Panc1 (cell line): ENCODE results near the gene BCAS3. TPM values are rescaled to one million over a fixed set of nuclear protein-coding genes. Genes with fewer than 3 reads are reported as not detected.

Experiments
- ATAC-seq: fragments of 200-7000 bp; cut with Tn5 transposase; 2 replicates; pipeline ENCODE4 v1.9.1; 2020; ENCODE audit warnings: mild to moderate bottlenecking, moderate library complexity
- BruUV-seq: library from RNA; stranded (reverse); fragments of 400-500 nt; replicated peaks from 2 replicates; lab custom pipeline; 2021; lab: Mats Ljungman, UMichigan
- CTCF ChIA-PET: fragments of 300-600 bp; sonication (Branson Sonifier 250); formaldehyde crosslinking; loops from one replicate; lab custom pipeline; 2022; ENCODE audit warnings: antibody characterized with exemption; lab: Charles Lee
- POLR2A ChIA-PET: fragments of 300-600 bp; sonication (Branson Sonifier 250); formaldehyde crosslinking; loops from one replicate; lab custom pipeline; 2022; ENCODE audit warnings: antibody characterized with exemption; lab: Charles Lee
- DNase-seq: peaks from one replicate; pipeline ENCODE4 v3.0.0-alpha.2; 2010; ENCODE audit warnings: low read depth, low spot score
- H3K27ac ChIP-seq: 2 replicates; pipeline ENCODE4 v1.5.1; 2011; ENCODE audit warnings: mild to moderate bottlenecking, low read length, inconsistent platforms
- H3K27me3 ChIP-seq: fragments of 200-500 bp; sonication (Bioruptor generic); 2 replicates; pipeline ENCODE4 v1.6.0; 2014; ENCODE audit warnings: low read length, inconsistent platforms; ENCODE audit not compliant: control insufficient read depth, insufficient read depth
- H3K36me3 ChIP-seq: fragments of 200-500 bp; sonication (Bioruptor generic); 2 replicates; pipeline ENCODE4 v1.5.1; 2014; ENCODE audit warnings: inconsistent platforms, mild to moderate bottlenecking, low read length, moderate library complexity; ENCODE audit not compliant: control insufficient read depth, insufficient read depth
- H3K4me1 ChIP-seq: 2 replicates; pipeline ENCODE4 v1.5.1; 2011; ENCODE audit warnings: inconsistent platforms, mild to moderate bottlenecking, low read length, moderate library complexity; ENCODE audit not compliant: control insufficient read depth, insufficient read depth
- H3K4me3 ChIP-seq, 2 experiments: 2 replicates each; pipeline ENCODE4 v1.5.1; 2011 to 2012; ENCODE audit warnings: low read depth in 2 of 2, low read length in 2 of 2, mild to moderate bottlenecking in 2 of 2, inconsistent platforms in 1 of 2, moderate library complexity in 1 of 2
- H3K9me3 ChIP-seq: fragments of 200-500 bp; sonication (Bioruptor generic); 2 replicates; pipeline ENCODE4 v1.5.1; 2014; ENCODE audit warnings: low read depth, mild to moderate bottlenecking, inconsistent platforms, low read length, moderate library complexity; ENCODE audit not compliant: control insufficient read depth, insufficient read depth
- POLR2AphosphoS5 ChIP-seq: IDR thresholded peaks from 2 replicates; pipeline ENCODE4 v1.6.1; 2012; ENCODE audit warnings: mild to moderate bottlenecking, low read depth, low read length, moderate library complexity
- REST ChIP-seq, 2 experiments: IDR thresholded peaks; 2 replicates each; pipeline ENCODE4 v1.6.1; 2011 to 2012; ENCODE audit warnings: low read depth in 2 of 2, control low read depth in 1 of 2, low read length in 1 of 2, mild to moderate bottlenecking in 1 of 2, moderate library complexity in 1 of 2; ENCODE audit not compliant: insufficient read depth in 1 of 2
- SIN3A ChIP-seq: IDR thresholded peaks from 2 replicates; pipeline ENCODE4 v1.6.1; 2012; ENCODE audit warnings: low read depth, mild to moderate bottlenecking, low read length, moderate library complexity, borderline replicate concordance; ENCODE audit not compliant: insufficient read depth
- TCF7L2 ChIP-seq: IDR thresholded peaks from 2 replicates; pipeline ENCODE4 v1.6.1; 2011; ENCODE audit warnings: mild to moderate bottlenecking, low read depth, low read length, inconsistent platforms
- in situ Hi-C: cut with HindIII; loops from 2 replicates; pipeline ENCODE4 v1.10.0; 2016; ENCODE audit warnings: low sequenced_read_pairs, low pct_unique_long_range_greater_than_20kb
- intact Hi-C: fragments of 100-400 bp; cut with micrococcal nuclease; formaldehyde crosslinking; loops from one replicate; pipeline ENCODE4 v1.10.0; 2022; ENCODE audit not compliant: unreplicated experiment
- total RNA-seq: library from RNA; stranded (reverse); gene quantifications from one replicate; pipeline ENCODE4 v1.2.1, GENCODE V29; 2021; ENCODE audit not compliant: unreplicated experiment
- TF ChIP-seq, protein P1 (sequence below): fragments of 450-650 bp; IDR thresholded peaks from 2 replicates; pipeline ENCODE4 v1.5.1; 2017; ENCODE audit warnings: mild to moderate bottlenecking

BCAS3 gene
- total RNA-seq, 1 experiment from 2014 or later: 9.3 TPM

- Histone ChIP-seq H3K36me3 (no peaks in the 10 kb centered on the region), H3K4me1 (peaks cover 17% of the 10 kb centered on the region), H3K4me3 (no peak overlapping the region), H3K9me3 (no peaks in the 10 kb centered on the region), H3K27ac (peak overlapping the region; percentile 52), H3K27me3 (no peaks in the 10 kb centered on the region)
- ChIA-PET POLR2A (interaction anchor here (0.6 to 0.7 kb wide), 2 partner anchors 109 to 238 kb away, joined by 3 to 15 read pairs; no protein-coding TSS in a partner anchor), CTCF (no interaction called here)
- intact Hi-C loops: no loop called here
- DNase-seq (no peak), ATAC-seq (no peak)
- no peak for TF ChIP-seq POLR2AphosphoS5
- TF ChIP-seq, protein P1, sequence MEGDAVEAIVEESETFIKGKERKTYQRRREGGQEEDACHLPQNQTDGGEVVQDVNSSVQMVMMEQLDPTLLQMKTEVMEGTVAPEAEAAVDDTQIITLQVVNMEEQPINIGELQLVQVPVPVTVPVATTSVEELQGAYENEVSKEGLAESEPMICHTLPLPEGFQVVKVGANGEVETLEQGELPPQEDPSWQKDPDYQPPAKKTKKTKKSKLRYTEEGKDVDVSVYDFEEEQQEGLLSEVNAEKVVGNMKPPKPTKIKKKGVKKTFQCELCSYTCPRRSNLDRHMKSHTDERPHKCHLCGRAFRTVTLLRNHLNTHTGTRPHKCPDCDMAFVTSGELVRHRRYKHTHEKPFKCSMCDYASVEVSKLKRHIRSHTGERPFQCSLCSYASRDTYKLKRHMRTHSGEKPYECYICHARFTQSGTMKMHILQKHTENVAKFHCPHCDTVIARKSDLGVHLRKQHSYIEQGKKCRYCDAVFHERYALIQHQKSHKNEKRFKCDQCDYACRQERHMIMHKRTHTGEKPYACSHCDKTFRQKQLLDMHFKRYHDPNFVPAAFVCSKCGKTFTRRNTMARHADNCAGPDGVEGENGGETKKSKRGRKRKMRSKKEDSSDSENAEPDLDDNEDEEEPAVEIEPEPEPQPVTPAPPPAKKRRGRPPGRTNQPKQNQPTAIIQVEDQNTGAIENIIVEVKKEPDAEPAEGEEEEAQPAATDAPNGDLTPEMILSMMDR: no peak
- TF ChIP-seq REST (IDR thresholded peaks at IDR 0.05; ENCODE audit: insufficient read depth in 1 of 2, low read depth in 2 of 2, low read length in 1 of 2): no peak
- TF ChIP-seq TCF7L2: no peak
- no peak for TF ChIP-seq SIN3A
- in situ Hi-C loops: no loop called here
- no TSS peak for BruUV-seq
Observed at GRCh38 chr17:61149106-61149825, 471.6 kb downstream of the BCAS3 start.

GRCh38 chr17:61149862-61150362 lies 472.3 kb downstream of the BCAS3 start:
- ATAC-seq (peak; percentile 53; the same call in 1 of the 2 replicates), DNase-seq (no peak)
- intact Hi-C loops: loop anchor here (10.0 kb wide), 1 partner anchor 145 kb away; no protein-coding TSS in a partner anchor
- no peak overlapping the region for H3K4me3 ChIP-seq
- no TSS peak for BruUV-seq
- in situ Hi-C loops: no loop called here
- ChIA-PET POLR2A (interaction anchor here (0.6 kb wide), 1 partner anchor 237 kb away, joined by 15 read pairs; no protein-coding TSS in a partner anchor), CTCF (no interaction called here)
- peak; percentile 94 for TF ChIP-seq TCF7L2
- TF ChIP-seq, protein P1: no peak
- no peaks in the 10 kb centered on the region for H3K27me3 ChIP-seq
- H3K36me3 ChIP-seq: no peaks in the 10 kb centered on the region
- no peaks in the 10 kb centered on the region for H3K9me3 ChIP-seq
- peaks cover 15% of the 10 kb centered on the region for H3K4me1 ChIP-seq
- H3K27ac ChIP-seq: peak overlapping the region; percentile 52
